ENCODE data around the gene KCNA10.

Gene KCNA10

DNA sequence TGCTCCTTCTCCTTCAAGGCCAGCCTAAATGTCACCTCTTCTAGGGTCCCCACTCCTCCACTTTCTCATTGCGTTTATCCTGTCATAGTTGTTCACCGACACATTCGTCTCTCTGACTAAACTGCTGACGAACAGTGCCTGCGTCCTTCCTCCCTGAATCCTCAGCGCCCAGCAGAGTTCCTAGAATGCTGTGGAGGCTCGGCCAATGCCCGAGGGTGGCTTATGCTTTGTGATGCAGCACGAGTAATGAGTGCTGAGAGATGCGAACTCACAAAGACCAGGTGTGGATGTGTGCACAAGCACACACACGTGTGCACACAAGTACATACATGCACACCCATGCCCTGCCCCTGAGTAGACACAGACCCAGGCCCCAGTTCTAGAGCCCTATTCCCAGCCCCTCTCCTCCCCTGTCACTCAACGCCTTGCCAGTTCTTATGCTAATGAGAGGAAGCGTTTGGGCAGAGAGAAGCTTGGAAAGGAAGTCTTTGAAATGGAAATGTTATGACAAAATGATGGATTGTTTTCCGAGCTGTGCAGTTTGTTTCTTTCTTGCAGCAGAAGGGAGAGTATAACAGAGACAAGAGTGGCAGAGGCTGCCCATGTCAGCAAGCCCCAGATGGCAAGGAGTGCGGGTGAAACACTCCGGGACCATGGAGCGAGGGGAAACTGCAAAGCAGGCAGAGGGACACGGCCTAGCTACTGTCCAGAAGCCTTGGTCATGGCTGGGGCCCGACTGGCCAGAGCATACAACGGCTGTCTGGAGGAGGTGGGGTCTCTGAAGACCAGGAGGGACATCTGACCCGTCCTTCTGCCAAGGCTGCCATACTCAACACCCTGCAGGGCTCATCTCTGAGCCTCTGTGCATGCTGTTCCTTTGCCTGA lies 24.2 kb downstream of the KCNA10 start:
- DNase-seq, result no peak

DNA sequence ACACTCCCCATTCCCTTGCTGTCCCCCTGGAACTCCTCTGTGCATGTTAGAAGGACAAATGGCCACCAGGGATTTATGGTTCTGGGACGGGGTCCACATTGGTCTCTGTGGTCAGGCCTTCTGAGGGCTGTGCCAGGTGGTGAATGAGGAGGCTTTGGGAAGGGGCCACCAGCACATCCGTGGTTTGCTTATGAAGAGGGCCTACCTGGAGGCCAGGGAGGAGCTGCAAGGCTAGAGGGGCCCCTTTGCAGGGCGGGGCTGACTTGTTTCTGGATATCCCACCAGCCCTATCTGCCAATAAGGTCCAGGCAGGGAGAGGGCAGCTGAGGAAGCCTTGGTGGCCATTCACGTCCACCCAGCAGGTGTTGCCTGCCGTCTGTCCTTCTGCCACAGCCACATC lies 24.9 kb downstream of the KCNA10 start:
- no peak for DNase-seq

DNA sequence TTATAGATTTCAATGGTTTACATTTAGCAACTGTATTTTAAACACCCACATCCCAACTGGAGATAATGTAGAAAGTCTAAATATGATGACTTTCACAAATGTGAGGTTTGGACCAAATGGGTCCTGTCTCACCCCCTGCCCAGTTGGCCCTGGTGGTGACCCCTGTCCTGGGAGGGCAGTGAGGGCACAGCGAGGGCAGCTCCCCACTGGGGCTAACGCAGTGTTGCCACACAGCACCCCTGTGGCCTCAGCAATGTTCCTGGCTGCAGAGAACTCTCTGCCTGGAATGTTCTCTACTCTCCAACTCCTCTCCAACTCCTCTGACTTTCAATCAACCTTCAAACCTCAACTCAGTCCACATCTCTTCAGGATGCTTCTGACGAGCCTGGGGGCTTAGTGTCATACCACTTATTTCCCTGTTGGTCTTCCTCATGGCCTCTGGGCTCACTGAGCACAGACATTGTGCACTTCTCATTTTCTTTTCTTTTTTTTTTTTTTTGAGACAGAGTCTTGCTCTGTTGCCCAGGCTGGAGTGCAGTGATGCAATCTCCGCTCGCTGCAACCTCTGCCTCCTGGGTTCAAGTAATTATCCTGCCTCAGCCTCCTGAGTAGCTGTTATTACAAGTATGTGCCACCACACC lies 25.8 kb downstream of the KCNA10 start:
- no peak for DNase-seq

DNA sequence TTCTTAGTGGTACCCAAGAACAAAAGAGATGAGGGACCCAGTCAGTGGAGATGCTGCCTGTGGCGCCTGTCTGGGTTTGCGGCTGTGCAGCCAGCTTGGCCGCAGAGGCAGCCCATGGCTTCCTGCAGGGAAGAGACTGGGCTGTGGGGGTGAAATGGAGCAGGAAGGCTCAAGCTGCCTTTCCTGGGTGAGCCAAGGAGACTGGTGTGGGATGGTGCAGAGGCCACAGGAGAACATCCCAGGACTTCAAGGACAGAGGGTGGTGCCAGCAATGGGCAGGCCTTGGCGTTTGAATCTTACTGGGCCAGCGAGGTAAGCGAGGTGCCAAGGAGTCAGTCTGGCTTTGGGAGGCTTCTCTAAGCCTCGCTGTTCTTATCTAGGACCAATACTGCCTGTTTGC lies 26.4 kb downstream of the KCNA10 start:
- no peak for DNase-seq

DNA sequence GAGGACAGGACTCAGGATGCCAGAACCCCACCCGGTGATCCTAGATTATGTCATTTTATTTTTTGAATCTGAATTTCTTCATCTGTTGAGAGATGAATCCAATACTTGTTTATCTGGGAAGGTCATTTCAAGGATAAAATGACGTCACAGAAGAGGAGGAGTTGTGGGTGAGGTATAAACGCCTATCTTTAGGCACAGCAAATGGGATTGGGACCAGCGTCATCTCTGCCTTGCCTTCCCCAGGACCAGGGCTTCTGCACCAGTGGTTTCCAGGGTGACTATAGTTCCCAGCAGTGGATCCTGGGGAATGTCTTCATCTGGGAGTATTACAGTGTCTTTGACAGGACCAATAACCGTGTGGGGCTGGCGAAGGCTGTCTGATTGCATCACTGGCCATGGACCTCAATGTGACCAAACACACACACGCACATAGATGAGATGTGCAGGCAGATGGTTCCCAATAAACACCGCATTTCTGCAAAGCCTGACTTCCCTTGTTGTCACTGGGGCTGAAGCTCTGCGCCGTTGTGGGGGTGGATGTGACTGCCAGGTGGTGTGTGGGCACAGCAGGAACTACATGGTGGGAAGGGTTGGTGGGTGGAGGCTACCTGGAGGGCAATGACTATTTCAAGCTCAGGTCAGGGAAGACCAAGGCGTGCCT lies 28.1 kb downstream of the KCNA10 start:
- no peak for DNase-seq

DNA sequence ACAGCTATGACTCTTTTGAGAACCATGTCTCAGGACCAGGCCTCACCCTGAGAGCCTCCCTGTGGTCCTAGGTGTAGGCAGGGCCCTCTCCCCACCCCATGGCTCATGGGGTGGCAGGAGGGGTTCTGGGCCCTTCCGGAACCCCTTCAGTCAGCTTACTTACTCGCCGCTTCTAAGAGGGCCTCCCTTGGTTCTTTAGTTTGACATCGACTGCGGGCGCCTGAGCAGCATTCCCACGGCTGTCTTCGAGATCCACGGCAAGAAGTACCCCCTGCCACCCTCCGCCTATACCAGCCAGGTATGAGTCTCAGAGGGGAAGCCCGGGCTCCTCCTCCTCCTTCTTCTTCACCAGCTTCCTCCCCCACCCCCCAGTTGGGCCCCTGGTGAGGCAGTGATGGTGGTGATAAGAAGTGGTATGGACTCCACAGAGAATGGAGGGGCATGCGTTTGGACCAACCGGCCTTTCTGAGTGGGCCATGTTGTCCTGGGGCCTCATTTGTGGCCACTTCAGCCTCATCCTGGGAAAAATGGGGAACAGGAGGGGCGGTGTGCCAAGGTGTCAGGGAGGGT lies 28.9 kb downstream of the KCNA10 start:
- no peak for DNase-seq

DNA sequence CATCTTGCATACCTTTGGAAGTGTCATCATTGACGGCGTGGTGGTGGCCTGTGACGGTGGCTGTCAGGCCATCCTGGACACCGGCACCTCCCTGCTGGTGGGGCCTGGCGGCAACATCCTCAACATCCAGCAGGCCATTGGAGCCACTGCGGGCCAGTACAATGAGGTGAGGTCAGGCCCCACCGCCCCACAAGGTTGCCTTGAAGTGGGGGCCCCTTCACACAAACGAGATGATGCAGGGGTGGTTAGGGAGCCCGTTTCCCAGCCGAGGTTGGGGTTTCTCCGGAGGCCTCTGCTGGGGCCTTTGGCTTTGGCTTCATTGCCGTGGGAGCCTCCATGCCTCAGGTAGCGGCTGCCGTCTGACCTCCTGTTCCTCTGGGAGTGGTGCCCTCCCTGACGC lies 29.6 kb downstream of the KCNA10 start:
- no peak for DNase-seq

DNA sequence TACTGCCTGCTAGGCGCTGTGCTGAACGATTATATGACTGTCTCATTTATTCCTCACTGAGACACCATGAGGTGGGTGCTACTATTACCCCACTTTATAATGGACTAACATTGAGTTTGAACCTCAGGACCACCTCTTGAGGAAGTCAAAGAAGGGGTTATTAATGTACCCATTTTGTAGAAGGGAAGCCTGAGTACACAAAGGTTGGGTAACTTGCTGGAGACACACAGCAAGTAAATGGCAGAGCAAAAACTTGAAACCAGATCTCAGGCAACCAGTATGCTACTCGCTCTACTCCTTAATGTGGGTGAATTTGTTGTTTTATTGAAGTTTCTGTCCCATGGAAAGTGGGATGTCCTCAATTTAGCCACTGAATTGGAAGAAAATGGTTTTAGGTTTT lies 30.1 kb downstream of the KCNA10 start:
- no peak for DNase-seq

DNA sequence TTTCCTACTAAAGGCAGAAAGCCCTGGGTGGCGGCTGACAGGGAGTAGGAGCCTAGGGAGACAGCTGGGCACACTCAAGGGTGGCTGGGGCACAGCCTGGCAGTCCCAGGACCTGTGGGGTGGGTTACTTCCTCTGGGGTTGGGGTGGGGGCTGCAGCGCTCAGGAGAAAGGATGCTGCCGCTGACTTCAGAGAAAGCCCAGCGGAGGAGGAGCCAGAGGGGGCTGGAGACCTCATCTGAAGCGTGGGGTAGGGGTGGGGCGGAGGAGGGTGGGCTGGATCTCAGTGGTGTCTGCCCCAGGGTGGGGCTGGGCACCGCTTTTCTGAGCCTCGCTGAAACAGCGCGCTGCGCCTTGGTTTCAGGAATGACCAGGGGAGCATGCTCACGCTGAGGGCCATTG lies 30.8 kb downstream of the KCNA10 start:
- no peak for DNase-seq

DNA sequence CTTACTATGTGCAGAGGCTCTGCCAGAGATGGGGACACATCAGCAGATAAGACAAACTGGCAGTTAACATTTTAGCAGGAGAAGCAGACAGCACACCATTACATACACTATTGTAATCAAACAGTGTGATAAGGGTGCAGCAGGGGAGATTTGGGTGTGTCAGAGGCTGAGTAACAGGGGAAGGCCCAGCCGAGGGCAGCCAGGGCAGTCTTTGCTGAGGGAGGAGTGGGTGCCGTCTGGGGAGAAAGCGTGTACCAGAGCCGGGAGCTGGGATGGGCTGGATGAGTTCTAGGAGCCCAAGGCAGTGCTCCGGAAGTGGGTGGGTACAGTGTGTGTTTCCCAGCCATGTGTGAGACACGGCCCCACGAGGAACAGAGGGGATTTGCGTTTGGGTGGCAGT lies 31.2 kb downstream of the KCNA10 start:
- no peak for DNase-seq

DNA sequence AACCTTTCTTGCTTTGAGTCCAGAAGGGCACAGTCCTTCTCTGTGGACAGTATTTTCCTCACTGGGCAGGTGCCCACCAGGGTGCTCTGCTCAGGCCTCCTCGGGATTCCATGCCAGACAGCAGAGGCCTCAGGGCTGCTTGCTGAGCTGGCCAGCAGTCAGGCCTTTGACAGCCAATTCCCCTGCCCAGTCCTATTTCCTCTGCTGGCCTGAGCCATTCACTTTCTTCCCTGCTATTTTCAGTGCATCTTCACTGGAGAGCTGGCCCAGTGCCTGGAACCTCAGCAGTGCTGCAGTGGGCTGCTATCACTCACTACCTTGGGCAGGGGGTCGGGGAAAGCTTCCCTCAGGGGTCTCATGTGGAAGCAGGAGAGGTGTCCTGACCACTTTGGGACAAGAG lies 33.2 kb downstream of the KCNA10 start:
- DNase-seq, result no peak

DNA sequence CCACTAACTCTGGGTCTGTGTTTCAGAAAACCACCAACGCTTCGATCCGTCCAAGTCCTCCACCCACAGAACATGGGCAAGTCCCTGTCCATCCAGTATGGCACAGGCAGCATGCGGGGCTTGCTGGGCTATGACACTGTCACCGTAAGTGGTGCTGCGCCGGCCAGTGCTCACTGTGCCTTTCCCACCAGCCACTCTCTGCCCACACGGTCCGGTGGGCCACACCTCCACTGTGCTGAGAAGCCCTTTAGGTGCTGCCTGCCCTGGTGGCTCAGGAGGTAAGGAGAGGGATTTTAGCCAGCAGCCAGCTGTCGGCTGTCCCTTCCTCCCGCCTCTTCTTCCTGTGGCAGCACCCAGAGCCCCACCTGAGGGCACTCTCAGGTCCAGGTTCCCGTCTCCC lies 34.2 kb downstream of the KCNA10 start:
- DNase-seq, result no peak

DNA sequence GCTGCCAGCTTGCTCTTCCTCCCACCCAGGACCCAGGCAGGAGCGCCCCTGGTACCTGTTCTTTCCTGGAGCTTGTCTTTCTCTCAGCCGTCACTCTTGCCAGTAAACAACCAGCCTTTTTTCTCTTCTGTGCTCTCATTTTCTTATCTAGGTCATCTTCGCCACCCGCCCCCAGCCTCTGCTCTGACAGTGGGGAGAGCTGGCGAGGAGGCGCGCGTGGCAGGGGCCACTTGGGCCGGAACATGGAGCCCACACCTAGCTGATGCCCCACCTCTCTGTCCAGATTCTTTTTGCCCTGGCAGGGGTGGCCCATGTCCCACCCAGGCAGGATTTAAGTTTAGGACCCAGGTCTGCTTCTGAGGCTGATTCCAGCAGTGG lies 35.7 kb downstream of the KCNA10 start:
- DNase-seq, result no peak

DNA sequence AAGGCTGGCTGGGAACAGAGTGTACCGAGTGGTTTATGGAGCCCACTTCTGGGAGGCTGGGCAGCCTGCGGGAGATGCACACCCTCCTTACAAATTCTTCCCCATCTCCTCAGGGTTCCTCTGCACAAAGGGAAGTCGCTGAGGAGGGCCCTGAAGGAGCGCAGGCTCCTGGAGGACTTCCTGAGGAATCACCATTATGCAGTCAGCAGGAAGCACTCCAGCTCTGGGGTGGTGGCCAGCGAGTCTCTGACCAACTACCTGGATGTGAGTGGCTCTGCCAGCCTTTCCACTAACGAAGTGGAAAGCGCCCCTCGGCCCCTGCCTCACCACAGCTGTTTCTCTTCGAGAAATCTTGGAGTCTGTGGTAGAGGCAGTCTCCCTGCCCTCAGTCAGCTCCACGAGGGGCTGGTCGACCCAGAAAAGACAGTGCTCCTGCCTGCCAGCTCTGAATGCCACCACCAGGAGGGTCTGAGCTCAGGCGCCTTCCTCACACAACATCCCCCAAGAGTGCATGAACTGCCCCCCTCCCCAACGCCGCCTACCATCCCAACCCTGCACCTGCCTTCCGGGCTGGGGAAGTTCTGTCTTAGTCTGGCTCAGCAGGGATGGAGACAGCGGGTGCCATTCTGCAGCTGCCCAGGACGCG lies 36.2 kb downstream of the KCNA10 start:
- DNase-seq, result no peak

DNA sequence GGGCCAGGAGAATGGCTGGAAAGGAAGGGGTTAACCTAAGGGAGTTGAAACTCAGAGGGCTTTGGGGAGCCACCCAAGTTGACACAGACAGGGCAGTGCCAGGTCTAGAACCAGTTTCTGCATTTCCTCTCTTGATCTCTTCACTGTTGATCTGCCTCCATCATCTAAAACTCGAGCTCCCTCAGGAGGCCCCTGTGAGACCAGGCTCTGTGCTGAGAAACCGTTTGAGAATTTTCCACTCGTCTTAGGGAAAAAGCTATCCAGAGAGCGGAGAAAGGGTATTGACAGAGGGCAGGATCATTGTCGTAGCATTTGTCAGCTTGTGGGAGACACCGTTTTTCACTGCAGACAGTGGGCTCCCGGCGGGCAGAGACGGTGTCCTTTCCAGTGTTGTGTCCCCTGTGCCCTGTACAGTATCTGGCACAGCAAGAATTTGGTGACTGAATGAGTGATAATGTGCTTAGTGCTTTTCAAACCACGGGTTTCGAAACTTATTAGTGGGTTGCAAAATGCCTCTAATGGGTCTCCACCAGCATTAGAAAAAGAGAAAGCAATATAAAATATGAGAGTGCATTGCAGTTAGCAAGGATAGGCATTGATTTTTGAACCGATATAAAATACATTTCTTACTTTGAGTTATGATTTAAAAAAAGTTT lies 36.9 kb downstream of the KCNA10 start:
- no peak for DNase-seq

DNA sequence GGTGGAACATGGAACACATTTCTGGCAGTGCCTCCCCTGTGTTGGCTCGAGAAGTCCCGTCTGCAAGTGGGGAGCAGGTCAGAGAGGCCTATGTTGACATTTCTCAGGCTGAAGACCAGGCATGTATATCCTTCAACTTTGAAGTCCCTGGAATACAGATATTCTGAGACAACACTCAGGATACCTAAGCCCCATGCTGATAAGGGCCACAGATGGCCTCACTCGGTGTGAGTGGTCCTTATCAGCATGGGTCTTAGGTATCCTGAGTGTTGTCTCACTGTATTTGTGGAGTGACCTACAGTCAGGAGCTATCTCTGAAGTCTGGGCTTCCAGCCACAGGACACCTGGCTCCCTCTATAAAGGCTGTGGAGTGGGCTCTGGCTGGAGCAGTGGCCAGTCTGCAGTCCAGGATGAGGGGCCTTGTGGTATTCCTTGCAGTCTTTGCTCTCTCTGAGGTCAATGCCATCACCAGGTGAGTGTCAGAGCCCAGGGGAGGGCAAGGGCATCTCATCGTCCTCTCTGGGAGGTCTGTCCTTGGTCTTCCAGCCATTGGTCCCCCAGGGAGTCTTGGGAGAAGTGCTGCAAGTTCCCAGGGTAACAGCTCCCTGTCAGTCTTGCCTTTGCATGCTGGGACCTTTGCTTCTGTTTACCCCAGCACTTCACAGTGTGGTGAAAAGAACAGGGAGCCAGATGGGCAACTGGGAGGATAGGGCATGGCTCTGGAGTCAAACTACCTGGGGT lies 38.4 kb downstream of the KCNA10 start:
- DNase-seq, result no peak

DNA sequence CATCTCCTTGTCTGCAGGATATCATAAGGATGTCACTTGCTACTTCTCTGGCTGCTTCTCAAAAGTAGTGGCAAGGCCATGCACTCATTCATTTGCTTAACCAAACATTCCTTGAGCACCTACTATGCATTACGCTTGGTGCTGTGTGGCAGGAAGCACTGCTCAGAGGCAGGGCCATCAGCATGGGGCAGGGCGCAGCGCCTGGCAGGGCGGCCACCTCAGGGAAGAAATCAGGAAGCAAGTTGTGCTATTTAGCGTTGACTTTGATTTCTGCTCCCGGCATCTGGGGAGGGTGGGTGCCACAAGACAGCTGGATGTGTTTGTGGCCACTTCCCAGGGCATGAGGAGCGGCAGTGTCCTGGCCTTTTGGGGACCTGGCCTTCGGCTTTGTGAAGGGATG lies 40.1 kb downstream of the KCNA10 start:
- no peak for DNase-seq

DNA sequence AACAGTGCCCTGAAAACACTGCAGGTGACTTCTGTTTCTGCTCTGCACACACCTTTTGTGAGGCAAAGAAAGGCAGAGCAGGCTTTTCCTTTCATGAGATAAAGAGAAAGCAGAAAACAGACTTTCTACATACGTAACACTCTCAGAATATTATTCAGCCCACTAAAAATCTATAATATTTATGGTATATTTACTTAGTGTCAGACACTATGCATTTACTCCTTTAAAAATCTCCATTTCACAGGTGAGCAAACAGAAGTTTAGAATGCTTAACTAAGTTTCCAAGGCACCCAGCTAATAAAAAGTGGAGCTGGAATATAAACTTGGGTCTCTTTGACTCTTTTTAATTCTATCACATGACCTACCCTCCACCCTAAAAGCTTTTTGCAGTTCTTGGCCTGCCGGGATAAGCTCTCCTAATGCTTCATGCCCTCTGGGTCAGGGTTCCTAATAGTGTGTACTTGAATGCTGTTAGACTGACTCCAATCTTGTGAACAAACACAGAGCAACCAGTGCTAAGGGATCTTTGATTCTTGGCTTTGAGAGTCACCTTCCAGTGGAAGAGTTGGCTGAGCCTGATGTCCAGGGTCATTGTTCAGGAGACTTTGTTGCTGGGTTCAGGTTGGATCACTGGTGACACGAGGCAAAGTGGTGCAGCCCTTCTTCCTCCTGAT lies 40.9 kb downstream of the KCNA10 start:
- DNase-seq, result no peak

DNA sequence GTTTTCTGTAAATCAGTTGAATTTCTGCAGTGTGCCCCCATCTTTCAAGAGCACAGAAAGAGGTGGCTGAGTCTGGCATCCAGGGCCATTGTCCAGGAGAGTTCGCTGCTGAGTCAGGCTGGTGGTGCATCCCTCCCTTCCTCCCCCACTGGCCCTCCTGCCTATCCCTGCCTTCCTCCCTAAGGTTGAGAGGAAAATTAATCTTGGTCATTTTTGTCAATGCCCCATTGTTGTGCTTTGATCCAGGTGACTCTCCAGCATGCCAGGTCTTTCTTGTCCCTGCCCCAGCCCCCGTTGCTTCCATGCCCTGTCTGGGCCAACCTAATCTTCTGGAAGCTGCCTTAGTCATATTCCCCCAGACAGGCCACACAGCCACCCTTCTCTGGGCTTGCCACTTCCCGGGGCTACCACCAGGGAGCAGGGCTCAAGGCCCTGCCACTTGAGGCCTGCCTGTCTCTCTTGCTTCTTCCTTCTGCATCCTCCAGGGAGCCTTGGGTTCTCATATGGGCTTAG lies 41.5 kb downstream of the KCNA10 start:
- no peak for DNase-seq

DNA sequence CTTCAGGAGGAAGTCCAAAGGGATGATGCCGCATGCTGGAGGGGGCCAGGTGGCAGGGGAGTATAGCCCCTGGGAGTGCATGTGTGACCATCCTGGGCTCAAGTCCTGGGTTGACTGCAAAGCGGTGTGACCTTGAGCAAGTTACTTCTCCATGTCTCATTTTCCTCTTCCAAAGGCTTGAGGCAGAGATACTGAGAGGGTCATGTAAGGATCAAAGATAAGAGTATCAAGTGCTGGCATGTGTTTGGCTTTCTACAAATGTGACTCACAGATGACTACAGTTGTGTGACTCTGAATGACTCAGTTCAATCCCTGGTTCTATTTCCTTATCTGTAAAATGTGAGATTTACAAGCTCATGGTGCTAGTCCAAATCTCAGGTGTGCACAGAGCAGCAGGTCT lies 41.9 kb downstream of the KCNA10 start:
- DNase-seq, result no peak
